OCI-LY3 (cell line): Measurements from ENCODE around the gene TMEM86B.
"Not testable (repeated sequence)": the region's sequence is repeated elsewhere in the genome, so short reads cannot be mapped to it uniquely, and the experiment has no call there.

Experiments used
- H2AFZ ChIP-seq: fragments of 200-600, 300-600 bp; shearing (Covaris generic); 2 replicates; pipeline ENCODE4 v1.6.0; 2014; ENCODE audit warnings: antibody characterized with exemption, low read depth, low read length
- H3K27ac ChIP-seq: fragments of 200-600, 300-600 bp; sonication (generic); 2 replicates; pipeline ENCODE4 v1.5.1; 2014; ENCODE audit warnings: mild to moderate bottlenecking, low read length, moderate library complexity, mixed read lengths
- H3K27me3 ChIP-seq: fragments of 200-600, 300-600 bp; sonication (generic); 2 replicates; pipeline ENCODE4 v1.6.1; 2014; ENCODE audit warnings: low read depth, low read length, mixed read lengths
- H3K36me3 ChIP-seq: fragments of 200-600, 300-600 bp; sonication (generic); replicated peaks from 2 replicates; pipeline ENCODE3; 2014; ENCODE audit warnings: low read depth, low read length, mixed read lengths
- H3K4me1 ChIP-seq: fragments of 300-600, 200-600 bp; sonication (generic); 2 replicates; pipeline ENCODE4 v1.6.1; 2014; ENCODE audit warnings: low read length, mixed read lengths
- H3K4me2 ChIP-seq: fragments of 200-600, 300-600 bp; sonication (generic); 2 replicates; pipeline ENCODE4 v1.6.1; 2014; ENCODE audit warnings: low read length, mixed read lengths
- H3K4me3 ChIP-seq: fragments of 300-600, 200-600 bp; sonication (generic); 2 replicates; pipeline ENCODE4 v1.5.1; 2014; ENCODE audit warnings: antibody characterized with exemption, mild to moderate bottlenecking, low read length, moderate library complexity
- H3K79me2 ChIP-seq: fragments of 300-600, 200-600 bp; shearing (Covaris generic); 2 replicates; pipeline ENCODE4 v1.6.1; 2014; ENCODE audit warnings: mild to moderate bottlenecking, low read length, mixed read lengths
- H3K9ac ChIP-seq: fragments of 300-600, 200-600 bp; shearing (Covaris generic); 2 replicates; pipeline ENCODE4 v1.6.0; 2014; ENCODE audit warnings: mild to moderate bottlenecking, low read length, moderate library complexity
- H3K9me3 ChIP-seq: fragments of 200-600, 300-600 bp; shearing (Covaris generic); 2 replicates; pipeline ENCODE4 v1.6.1; 2014; ENCODE audit warnings: low read length, mixed read lengths; ENCODE audit not compliant: insufficient read depth
- H4K20me1 ChIP-seq: fragments of 200-600, 300-600 bp; sonication (generic); 2 replicates; pipeline ENCODE4 v1.6.1; 2016; ENCODE audit warnings: low read length, mixed read lengths; ENCODE audit not compliant: insufficient read depth
- EZH2phosphoT487 ChIP-seq: fragments of 200-600 bp; shearing (Covaris generic); IDR thresholded peaks from 2 replicates; pipeline ENCODE4 v1.6.1; 2018; ENCODE audit warnings: antibody characterized with exemption, mixed run types, low read depth
- TF ChIP-seq, protein P1 (sequence below): fragments of 200-600, 300-600 bp; sonication (generic); IDR thresholded peaks from 2 replicates; pipeline ENCODE4 v1.5.1; 2014; ENCODE audit warnings: antibody characterized with exemption, low read length, low read depth

The TMEM86B gene

DNA sequence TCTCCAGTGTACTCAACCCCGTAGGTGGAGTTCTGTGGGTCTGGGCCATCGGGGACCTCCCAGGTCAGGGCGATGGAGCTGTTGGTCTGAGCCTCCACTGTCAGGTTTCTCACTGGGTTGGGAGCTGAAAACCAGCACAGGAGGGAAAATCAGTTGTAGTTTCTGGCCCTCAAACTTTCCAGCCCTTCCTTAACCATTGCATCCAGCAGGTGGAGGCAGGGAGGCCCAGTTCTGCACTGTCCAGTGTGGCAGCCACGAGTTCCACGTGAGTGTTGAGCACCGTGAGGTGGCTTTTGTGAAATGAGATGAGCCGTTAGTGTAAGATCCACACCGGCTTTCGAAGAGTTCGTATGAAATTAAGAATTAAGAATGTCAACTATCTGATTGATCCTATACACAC, 26.4 kb downstream of the TMEM86B start:
- H3K27ac ChIP-seq, H3K79me2 ChIP-seq, H3K4me3 ChIP-seq, H3K4me1 ChIP-seq, H3K4me2 ChIP-seq, H3K9ac ChIP-seq, H3K9me3 ChIP-seq, H2AFZ ChIP-seq, H4K20me1 ChIP-seq, H3K36me3 ChIP-seq: not testable (repeated sequence)
- peaks cover 18% of the 10 kb centered on the region for H3K27me3 ChIP-seq
- TF ChIP-seq, protein P1, sequence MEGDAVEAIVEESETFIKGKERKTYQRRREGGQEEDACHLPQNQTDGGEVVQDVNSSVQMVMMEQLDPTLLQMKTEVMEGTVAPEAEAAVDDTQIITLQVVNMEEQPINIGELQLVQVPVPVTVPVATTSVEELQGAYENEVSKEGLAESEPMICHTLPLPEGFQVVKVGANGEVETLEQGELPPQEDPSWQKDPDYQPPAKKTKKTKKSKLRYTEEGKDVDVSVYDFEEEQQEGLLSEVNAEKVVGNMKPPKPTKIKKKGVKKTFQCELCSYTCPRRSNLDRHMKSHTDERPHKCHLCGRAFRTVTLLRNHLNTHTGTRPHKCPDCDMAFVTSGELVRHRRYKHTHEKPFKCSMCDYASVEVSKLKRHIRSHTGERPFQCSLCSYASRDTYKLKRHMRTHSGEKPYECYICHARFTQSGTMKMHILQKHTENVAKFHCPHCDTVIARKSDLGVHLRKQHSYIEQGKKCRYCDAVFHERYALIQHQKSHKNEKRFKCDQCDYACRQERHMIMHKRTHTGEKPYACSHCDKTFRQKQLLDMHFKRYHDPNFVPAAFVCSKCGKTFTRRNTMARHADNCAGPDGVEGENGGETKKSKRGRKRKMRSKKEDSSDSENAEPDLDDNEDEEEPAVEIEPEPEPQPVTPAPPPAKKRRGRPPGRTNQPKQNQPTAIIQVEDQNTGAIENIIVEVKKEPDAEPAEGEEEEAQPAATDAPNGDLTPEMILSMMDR, result peak; percentile 15; the same call in 1 of the 2 replicates

DNA sequence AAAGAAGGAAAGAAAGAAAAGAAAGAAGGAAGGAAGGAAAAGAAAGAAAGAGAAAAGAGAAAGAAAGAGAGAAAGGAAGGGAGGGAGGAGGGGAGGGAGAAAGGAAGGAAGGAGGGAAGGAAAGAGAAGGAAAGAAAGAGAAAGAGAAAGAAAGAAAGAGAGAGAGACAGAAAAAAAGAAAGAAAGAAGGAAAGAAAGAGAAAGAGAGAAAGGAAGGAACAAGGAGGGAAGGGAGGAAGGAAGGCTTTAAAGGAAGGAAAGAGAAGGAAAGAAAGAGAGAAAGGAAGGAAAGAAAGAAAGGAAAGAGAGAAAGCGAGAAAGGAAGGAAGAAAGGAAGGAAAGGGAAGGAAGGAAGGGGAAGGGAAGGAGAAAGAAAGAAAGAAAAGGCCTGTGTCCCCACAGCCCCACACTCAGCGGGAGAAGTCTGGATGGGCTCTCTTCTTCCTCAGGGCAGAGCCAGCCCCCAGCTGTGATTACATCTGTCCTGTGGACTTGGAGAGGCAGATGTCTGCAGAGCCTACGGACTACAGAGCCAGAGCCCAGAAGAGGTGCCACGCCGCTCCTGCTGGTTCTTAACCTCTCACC, 28.9 kb downstream of the TMEM86B start:
- no peaks in the 10 kb centered on the region for H3K4me1 ChIP-seq
- H3K4me3 ChIP-seq, result no peak overlapping the region
- no peak for TF ChIP-seq EZH2phosphoT487
- TF ChIP-seq, protein P1, result no peak
- no peak overlapping the region for H3K9ac ChIP-seq
- H3K36me3 ChIP-seq, result no peaks in the 10 kb centered on the region
- no peaks in the 10 kb centered on the region for H3K9me3 ChIP-seq
- H2AFZ ChIP-seq, result no peak overlapping the region
- H3K27ac ChIP-seq, result no peak overlapping the region
- peaks cover 17% of the 10 kb centered on the region for H3K27me3 ChIP-seq
- H3K4me2 ChIP-seq, result no peak overlapping the region
- H3K79me2 ChIP-seq, result no peaks in the 10 kb centered on the region
- H4K20me1 ChIP-seq, result no peaks in the 10 kb centered on the region

DNA sequence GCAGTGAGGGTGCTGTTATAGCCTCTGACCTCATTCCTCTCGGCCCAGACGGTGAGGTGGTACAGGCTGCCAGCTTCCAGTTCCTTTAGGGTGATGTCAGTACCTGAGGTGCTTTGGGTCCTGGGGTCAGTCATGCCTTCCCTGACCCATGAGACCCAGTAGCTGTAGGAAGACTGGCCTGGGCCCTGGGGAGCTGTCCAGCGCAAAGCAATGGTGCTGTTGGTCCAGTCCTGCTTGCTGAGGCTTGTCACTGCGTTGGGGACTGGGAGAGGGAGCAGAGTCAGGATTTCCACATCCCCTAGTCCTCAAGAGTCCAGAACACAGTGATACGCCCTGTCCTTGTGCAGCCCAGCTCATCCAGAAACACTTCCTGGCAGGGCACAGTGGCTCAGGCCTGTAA, 29.9 kb downstream of the TMEM86B start:
- TF ChIP-seq EZH2phosphoT487, result no peak
- TF ChIP-seq, protein P1, result no peak
- H2AFZ ChIP-seq, result no peak overlapping the region
- no peak overlapping the region for H3K9ac ChIP-seq
- no peaks in the 10 kb centered on the region for H3K9me3 ChIP-seq
- no peak overlapping the region for H3K4me2 ChIP-seq
- H3K36me3 ChIP-seq, result no peaks in the 10 kb centered on the region
- peaks cover 9% of the 10 kb centered on the region; the same call in 1 of the 2 replicates for H3K27me3 ChIP-seq
- H4K20me1 ChIP-seq, result no peaks in the 10 kb centered on the region
- no peaks in the 10 kb centered on the region for H3K4me1 ChIP-seq
- no peaks in the 10 kb centered on the region for H3K79me2 ChIP-seq
- H3K27ac ChIP-seq, result no peak overlapping the region
- no peak overlapping the region for H3K4me3 ChIP-seq

DNA sequence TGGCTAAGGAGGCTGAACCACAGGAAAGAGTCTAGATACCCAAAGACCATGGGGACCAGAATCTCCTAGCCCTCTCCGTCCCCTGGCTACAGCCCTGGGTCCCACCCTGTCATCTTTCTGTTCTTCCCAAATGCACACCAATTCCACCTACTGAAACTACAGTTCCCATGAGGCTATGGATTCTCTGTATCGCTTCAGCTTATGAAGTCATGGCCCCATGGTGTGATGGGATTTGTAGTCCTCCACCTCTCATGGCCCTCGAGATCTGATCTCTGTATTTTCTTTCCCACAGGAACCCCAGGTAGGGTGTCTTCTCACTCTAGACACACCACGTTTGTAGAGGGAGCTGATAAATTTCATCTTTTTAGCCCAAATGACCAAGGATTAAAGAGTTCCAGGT, 31.0 kb downstream of the TMEM86B start:
- Histone ChIP-seq H2AFZ (no peak overlapping the region), H3K79me2 (no peaks in the 10 kb centered on the region), H3K27me3 (0 out of 2 replicates have a peak, but pooled peaks cover 7% of the 10 kb centered on the region), H3K4me3 (no peak overlapping the region), H4K20me1 (no peaks in the 10 kb centered on the region), H3K4me2 (no peak overlapping the region), H3K36me3 (no peaks in the 10 kb centered on the region), H3K9me3 (no peaks in the 10 kb centered on the region), H3K27ac (no peak overlapping the region), H3K9ac (no peak overlapping the region), H3K4me1 (no peaks in the 10 kb centered on the region)
- TF ChIP-seq, protein P1, result no peak
- TF ChIP-seq EZH2phosphoT487, result no peak
